Dendritic cell treated with granulocyte-macrophage colony-stimulating factor and Interleukin-4, amounts not matched to agents 40 ng/mL and 50 ng/mL, for 4 days (primary cell): ENCODE measurements around the gene PRR7.

Experiments
- H3K27ac Mint-ChIP-seq: one replicate; pipeline ENCODE4 v1.8.0; 2022; ENCODE audit warnings: mild to moderate bottlenecking, mixed read lengths
- H3K27me3 Mint-ChIP-seq: one replicate; pipeline ENCODE4 v1.8.0; 2022; ENCODE audit warnings: mild to moderate bottlenecking, mixed read lengths
- H3K36me3 Mint-ChIP-seq: one replicate; pipeline ENCODE4 v1.8.0; 2022; ENCODE audit warnings: low read depth, mixed read lengths
- H3K4me1 Mint-ChIP-seq: one replicate; pipeline ENCODE4 v1.8.0; 2022; ENCODE audit warnings: low read depth, mixed read lengths
- H3K4me3 Mint-ChIP-seq: one replicate; pipeline ENCODE4 v1.8.0; 2022; ENCODE audit warnings: mild to moderate bottlenecking, moderate library complexity, mixed read lengths
- H3K9me3 Mint-ChIP-seq: one replicate; pipeline ENCODE4 v1.8.0; 2022; ENCODE audit warnings: mixed read lengths
- intact Hi-C: fragments of 100-400 bp; cut with micrococcal nuclease; formaldehyde crosslinking; loops from one replicate; pipeline ENCODE4 v1.15.0; 2022

The PRR7 gene

GRCh38 chr5:177500685-177501522, 54.3 kb downstream of the PRR7 start:
- no peak overlapping the region for H3K27ac Mint-ChIP-seq
- H3K27me3 Mint-ChIP-seq = peaks cover 34% of the 10 kb centered on the region
- intact Hi-C loops = no loop called here
- peaks cover 75% of the 10 kb centered on the region for H3K4me1 Mint-ChIP-seq
- H3K9me3 Mint-ChIP-seq = no peaks in the 10 kb centered on the region
- peak overlapping the region; percentile 37 for H3K4me3 Mint-ChIP-seq
- H3K36me3 Mint-ChIP-seq = peaks cover 38% of the 10 kb centered on the region

GRCh38 chr5:177501874-177502678, 55.5 kb downstream of the PRR7 start:
- peak overlapping the region; percentile 0 for H3K27ac Mint-ChIP-seq
- H3K9me3 Mint-ChIP-seq = no peaks in the 10 kb centered on the region

GRCh38 chr5:177502886-177503285, 56.3 kb downstream of the PRR7 start:
- H3K4me3 Mint-ChIP-seq = no peak overlapping the region

More at GRCh38 chr5:177501874-177502678, 55.5 kb downstream of the PRR7 start:
- no peak overlapping the region for H3K4me3 Mint-ChIP-seq
- intact Hi-C loops = no loop called here
- peaks cover 43% of the 10 kb centered on the region for H3K36me3 Mint-ChIP-seq
- H3K27me3 Mint-ChIP-seq = peaks cover 34% of the 10 kb centered on the region
- peaks cover 71% of the 10 kb centered on the region for H3K4me1 Mint-ChIP-seq

GRCh38 chr5:177503351-177504085, 56.9 kb downstream of the PRR7 start:
- H3K27me3 Mint-ChIP-seq = peaks cover 25% of the 10 kb centered on the region
- intact Hi-C loops = no loop called here
- H3K4me1 Mint-ChIP-seq = peaks cover 72% of the 10 kb centered on the region
- H3K27ac Mint-ChIP-seq = no peak overlapping the region
- H3K36me3 Mint-ChIP-seq = peaks cover 54% of the 10 kb centered on the region
- H3K4me3 Mint-ChIP-seq = no peak overlapping the region
- no peaks in the 10 kb centered on the region for H3K9me3 Mint-ChIP-seq

More at GRCh38 chr5:177502886-177503285, 56.3 kb downstream of the PRR7 start:
- Mint-ChIP-seq H3K36me3 (peaks cover 51% of the 10 kb centered on the region), H3K27ac (peak overlapping the region; percentile 0), H3K27me3 (peaks cover 31% of the 10 kb centered on the region), H3K4me1 (peaks cover 76% of the 10 kb centered on the region), H3K9me3 (no peaks in the 10 kb centered on the region)
- intact Hi-C loops = no loop called here

GRCh38 chr5:177504086-177505056, 57.8 kb downstream of the PRR7 start:
- peaks cover 63% of the 10 kb centered on the region for H3K36me3 Mint-ChIP-seq
- H3K4me3 Mint-ChIP-seq = no peak overlapping the region
- no peaks in the 10 kb centered on the region for H3K9me3 Mint-ChIP-seq
- H3K27ac Mint-ChIP-seq = no peak overlapping the region
- intact Hi-C loops = loop anchor here (5.0 kb wide), 1 partner anchor 102 kb away; the partner anchor contains the start of gene PFN3
- H3K4me1 Mint-ChIP-seq = peaks cover 75% of the 10 kb centered on the region
- peaks cover 17% of the 10 kb centered on the region for H3K27me3 Mint-ChIP-seq

GRCh38 chr5:177505075-177505474, 58.5 kb downstream of the PRR7 start:
- intact Hi-C loops = loop anchor here (5.0 kb wide), 1 partner anchor 103 kb away; the partner anchor contains the start of gene PFN3
- Mint-ChIP-seq H3K36me3 (peaks cover 67% of the 10 kb centered on the region), H3K4me1 (peaks cover 76% of the 10 kb centered on the region), H3K27me3 (peaks cover 9% of the 10 kb centered on the region), H3K27ac (no peak overlapping the region), H3K9me3 (no peaks in the 10 kb centered on the region), H3K4me3 (no peak overlapping the region)
